Measurements from ENCODE around the gene USP12. TPM values are rescaled to one million over a fixed set of nuclear protein-coding genes. Genes with fewer than 3 reads are reported as not detected.
A peak's percentile ranks its signal among the peaks of the same experiment; 100 is the strongest.
"Not testable (repeated sequence)": the region's sequence is repeated elsewhere in the genome, so short reads cannot be mapped to it uniquely, and the experiment has no call there.

USP12 gene
- total RNA-seq, 2 experiments from 2014 or later: 19.3 to 19.8 TPM

DNA sequence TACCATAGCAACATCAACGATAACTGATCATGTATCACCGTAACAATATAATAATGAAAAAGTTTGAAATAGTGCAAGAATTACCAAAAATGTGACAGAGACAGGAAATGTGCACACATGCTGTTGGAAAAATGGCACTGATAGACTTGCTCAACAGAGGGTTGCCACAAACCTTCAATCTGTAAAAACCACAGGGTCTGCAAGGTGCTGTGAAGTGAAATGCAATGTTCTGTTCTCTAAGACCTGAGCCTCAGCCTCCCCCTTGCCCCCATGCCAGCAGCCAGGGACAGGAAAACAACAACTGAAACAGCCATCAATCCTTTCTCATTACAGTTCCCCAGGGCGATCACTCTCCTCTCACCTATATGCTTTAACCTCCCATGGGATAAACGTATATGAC lies 88.4 kb downstream of the USP12 start:
- ChIA-PET CTCF (no interaction called here), POLR2A (no interaction called here)
- peaks cover 21% of the 10 kb centered on the region for H3K4me1 Mint-ChIP-seq (ENCODE audit: low read depth)
- no peaks in the 10 kb centered on the region for H3K27me3 Mint-ChIP-seq (ENCODE audit: low read depth)
- no peak overlapping the region for H3K4me3 Mint-ChIP-seq
- no peak overlapping the region for H3K27ac Mint-ChIP-seq
- ATAC-seq (no peak), DNase-seq (no peak)
- no peaks in the 10 kb centered on the region for H3K9me3 Mint-ChIP-seq (ENCODE audit: insufficient read depth)
- H3K36me3 Mint-ChIP-seq (ENCODE audit: low read depth): peaks cover 46% of the 10 kb centered on the region

DNA sequence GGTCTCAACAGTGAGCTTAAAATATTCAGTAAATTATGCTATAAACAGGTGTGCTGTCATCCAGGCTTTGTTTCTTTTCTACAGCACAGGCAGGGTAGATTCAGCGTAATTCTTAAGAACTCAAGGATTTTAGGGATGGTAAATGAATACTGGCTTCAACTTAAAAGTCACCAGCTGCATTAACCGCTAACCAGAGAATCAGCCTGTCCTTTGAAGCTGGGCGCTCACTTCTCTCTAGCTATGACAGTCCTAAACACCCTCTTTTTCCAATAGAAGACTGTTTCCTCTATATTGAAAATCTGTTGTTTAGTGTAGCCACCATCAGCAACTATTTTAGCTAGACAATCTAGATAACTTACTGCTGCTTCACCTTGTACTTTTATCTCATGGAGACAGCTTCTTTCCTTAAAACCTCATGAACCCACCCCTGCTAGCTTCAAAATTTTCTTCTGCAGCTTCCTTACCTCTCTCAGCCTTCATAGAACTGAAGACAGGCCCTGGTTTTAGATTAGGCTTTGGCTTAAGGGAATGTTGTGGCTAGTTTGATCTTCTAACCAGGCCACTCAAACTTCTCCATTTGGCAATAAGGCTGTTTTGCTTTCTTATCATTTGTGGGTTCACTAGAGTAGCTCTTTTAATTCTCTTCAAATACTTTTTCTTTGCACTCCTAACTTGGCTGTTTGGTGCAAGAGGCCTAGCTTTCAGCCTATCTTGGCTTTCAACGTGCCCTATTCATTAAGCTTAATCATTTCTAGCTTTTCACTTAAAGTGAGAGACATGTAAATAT lies 89.5 kb downstream of the USP12 start:
- Mint-ChIP-seq H3K36me3 (ENCODE audit: low read depth) (peaks cover 42% of the 10 kb centered on the region), H3K27ac (no peak overlapping the region), H3K4me3 (no peak overlapping the region), H3K4me1 (ENCODE audit: low read depth) (peaks cover 21% of the 10 kb centered on the region), H3K27me3 (ENCODE audit: low read depth) (no peaks in the 10 kb centered on the region), H3K9me3 (ENCODE audit: insufficient read depth) (no peaks in the 10 kb centered on the region)
- ChIA-PET POLR2A (interaction anchor here (0.6 kb wide), 1 partner anchor 193 kb away, joined by 3 read pairs; no protein-coding TSS in a partner anchor), CTCF (interaction anchor here (0.9 kb wide), 1 partner anchor 97 kb away, joined by 4 read pairs; no protein-coding TSS in a partner anchor)
- DNase-seq (no peak), ATAC-seq (no peak)

DNA sequence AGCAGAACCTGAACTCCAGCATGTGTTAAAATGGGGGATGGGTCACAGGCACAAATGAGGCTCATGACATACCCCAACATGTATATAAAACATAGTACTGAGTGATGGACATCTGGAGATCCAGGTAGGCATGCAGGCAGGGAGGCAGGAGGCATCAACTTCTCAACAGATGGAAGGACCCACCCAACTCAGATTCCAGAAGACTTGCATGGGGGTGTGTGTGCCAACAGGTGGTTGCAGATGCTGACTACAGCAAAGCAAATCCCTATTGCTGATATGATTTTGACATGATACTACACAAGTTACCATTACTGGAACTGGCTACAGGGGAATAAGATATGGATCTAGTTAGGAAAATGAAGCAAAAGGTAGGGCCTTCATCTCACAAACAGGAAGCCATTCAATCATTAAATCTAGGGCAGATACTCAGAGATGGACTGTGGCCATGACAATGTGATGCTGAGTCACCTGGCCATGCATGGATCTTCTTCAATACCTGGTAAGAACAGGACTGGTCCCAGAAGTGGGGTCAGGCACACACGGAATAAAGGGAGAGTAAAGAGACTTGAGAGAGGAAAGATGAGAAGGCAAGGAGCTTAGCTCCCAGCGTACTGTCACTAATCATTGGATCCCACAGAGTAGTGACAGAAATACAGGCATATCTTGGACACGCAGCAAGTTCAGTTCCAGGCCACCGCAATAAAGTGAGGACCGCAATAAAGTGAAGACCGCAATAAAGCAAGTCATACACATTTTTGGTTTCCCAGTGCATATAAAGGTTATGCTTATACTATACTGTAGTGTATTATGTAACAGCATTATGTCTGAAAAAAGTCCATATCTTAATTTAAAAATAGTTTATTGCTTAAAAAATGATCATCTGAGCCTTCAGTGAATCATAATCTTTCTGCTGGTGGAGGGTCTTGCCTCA lies 91.3 kb downstream of the USP12 start:
- CTCF ChIA-PET: no interaction called here
- H3K9me3 Mint-ChIP-seq (ENCODE audit: insufficient read depth): no peaks in the 10 kb centered on the region
- H3K4me1 Mint-ChIP-seq (ENCODE audit: low read depth): peaks cover 21% of the 10 kb centered on the region
- no peak for DNase-seq
- H3K4me3 Mint-ChIP-seq: no peak overlapping the region
- H3K27ac Mint-ChIP-seq: peak overlapping the region; percentile 31
- POLR2A ChIA-PET: interaction anchor here (1.0 kb wide), 1 partner anchor 36 kb away, joined by 4 read pairs; no protein-coding TSS in a partner anchor
- no peak for ATAC-seq
- peaks cover 36% of the 10 kb centered on the region for H3K36me3 Mint-ChIP-seq (ENCODE audit: low read depth)
- no peaks in the 10 kb centered on the region for H3K27me3 Mint-ChIP-seq (ENCODE audit: low read depth)

DNA sequence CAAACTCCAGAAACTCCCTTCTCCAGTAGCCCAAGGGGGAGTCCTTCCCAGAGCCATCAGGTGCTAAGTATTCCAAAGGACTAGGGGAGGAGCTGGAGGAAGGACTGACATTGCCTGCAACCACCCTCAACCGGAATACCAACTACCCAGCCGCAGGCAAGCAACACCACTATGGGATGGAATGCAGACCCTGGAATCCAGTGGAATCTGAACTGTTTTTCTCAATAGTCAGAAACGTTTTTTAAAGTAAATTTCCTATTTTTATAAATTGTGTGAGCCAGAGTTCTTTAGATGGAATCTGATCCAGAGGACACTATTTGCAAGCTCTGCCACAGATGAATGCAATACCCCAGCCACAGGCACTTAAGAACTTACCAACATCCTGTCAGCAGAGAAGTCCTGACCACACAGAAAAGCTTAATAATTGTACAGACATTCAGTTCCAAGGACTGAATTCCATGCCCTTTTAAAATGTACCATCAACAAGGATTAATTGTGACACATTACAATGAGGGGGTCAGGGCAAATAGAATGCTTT lies 92.1 kb downstream of the USP12 start:
- H3K9me3 Mint-ChIP-seq (ENCODE audit: insufficient read depth): no peaks in the 10 kb centered on the region
- no peak for DNase-seq
- peak overlapping the region; percentile 31 for H3K27ac Mint-ChIP-seq
- H3K36me3 Mint-ChIP-seq (ENCODE audit: low read depth): peaks cover 35% of the 10 kb centered on the region
- CTCF ChIA-PET: interaction anchor here (0.8 kb wide), 1 partner anchor 279 kb away, joined by 3 read pairs; no protein-coding TSS in a partner anchor
- no peak for ATAC-seq
- peaks cover 21% of the 10 kb centered on the region for H3K4me1 Mint-ChIP-seq (ENCODE audit: low read depth)
- POLR2A ChIA-PET: interaction anchor here (1.0 kb wide), 1 partner anchor 35 kb away, joined by 4 read pairs; no protein-coding TSS in a partner anchor
- no peaks in the 10 kb centered on the region for H3K27me3 Mint-ChIP-seq (ENCODE audit: low read depth)
- H3K4me3 Mint-ChIP-seq: no peak overlapping the region

DNA sequence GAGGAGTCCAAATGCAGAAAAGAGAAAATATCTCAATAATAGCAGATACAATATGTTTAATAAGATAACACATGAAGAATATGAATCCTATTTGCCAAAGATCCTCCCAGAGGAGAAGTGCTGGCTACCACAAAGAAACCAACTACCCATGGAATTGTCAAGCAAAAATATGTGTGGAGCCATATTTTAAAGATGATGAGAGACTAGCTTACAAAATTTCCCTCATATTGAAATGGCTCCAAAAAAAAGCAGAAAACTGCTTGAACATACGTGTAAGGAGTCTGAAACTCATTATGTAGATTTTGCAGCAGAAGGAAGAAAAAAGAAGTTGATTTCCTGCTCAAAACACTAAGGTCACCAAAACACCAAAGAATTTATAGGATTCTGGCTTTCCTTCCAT lies 94.2 kb downstream of the USP12 start:
- H3K4me3 Mint-ChIP-seq: no peak overlapping the region
- ChIA-PET CTCF (no interaction called here), POLR2A (no interaction called here)

DNA sequence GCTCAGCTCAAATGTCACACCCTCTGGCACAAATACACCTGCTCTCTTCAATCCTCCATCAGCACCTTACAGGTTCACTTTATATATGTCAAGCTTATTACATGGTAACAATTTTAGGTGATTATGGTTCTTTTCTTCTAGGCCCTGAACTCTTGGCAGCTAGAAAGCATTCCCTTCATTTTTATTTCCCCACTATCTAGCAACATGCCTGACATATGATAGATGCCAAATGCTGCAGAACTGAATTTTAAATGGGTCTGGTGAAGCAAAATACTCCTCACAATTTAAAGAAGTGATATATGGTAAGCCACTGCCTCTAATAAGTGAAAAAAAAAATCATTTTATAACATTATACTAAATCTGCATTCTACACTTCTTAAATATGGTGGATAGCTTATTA lies 95.2 kb downstream of the USP12 start:
- Mint-ChIP-seq H3K9me3 (ENCODE audit: insufficient read depth) (no peaks in the 10 kb centered on the region), H3K36me3 (ENCODE audit: low read depth) (peaks cover 41% of the 10 kb centered on the region), H3K4me1 (ENCODE audit: low read depth) (peaks cover 16% of the 10 kb centered on the region), H3K4me3 (no peak overlapping the region), H3K27ac (no peak overlapping the region), H3K27me3 (ENCODE audit: low read depth) (no peaks in the 10 kb centered on the region)
- ChIA-PET CTCF (interaction anchor here (1.1 kb wide), 1 partner anchor 10 kb away, joined by 5 read pairs; no protein-coding TSS in a partner anchor), POLR2A (no interaction called here)
- ATAC-seq (no peak), DNase-seq (no peak)

More for the DNA sequence above, 94.2 kb downstream of the USP12 start:
- peaks cover 16% of the 10 kb centered on the region for H3K4me1 Mint-ChIP-seq (ENCODE audit: low read depth)
- DNase-seq (no peak), ATAC-seq (no peak)
- peaks cover 41% of the 10 kb centered on the region for H3K36me3 Mint-ChIP-seq (ENCODE audit: low read depth)
- H3K27ac Mint-ChIP-seq: no peak overlapping the region
- H3K9me3 Mint-ChIP-seq (ENCODE audit: insufficient read depth): no peaks in the 10 kb centered on the region
- H3K27me3 Mint-ChIP-seq (ENCODE audit: low read depth): no peaks in the 10 kb centered on the region

DNA sequence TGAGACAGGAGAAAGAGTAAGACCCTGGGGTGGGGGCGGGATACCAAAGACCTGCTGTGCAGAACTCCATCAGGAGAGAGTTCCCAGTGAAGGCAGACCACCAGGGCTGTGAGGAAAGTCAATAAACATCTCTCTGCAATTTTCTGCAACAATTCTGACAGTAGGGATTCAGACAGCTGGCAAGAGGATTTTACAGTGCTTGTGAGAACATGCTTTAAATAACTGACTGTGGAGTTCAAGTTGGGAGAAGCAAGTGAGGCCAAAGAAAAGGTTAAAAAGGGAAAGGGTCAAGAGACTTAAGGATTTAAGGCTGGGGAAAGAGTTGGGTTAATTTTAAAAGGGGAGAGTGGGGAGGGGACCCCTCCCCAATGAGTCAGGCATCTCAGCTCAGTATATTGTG lies 98.4 kb downstream of the USP12 start:
- no peaks in the 10 kb centered on the region for H3K4me1 Mint-ChIP-seq (ENCODE audit: low read depth)
- POLR2A ChIA-PET: no interaction called here

DNA sequence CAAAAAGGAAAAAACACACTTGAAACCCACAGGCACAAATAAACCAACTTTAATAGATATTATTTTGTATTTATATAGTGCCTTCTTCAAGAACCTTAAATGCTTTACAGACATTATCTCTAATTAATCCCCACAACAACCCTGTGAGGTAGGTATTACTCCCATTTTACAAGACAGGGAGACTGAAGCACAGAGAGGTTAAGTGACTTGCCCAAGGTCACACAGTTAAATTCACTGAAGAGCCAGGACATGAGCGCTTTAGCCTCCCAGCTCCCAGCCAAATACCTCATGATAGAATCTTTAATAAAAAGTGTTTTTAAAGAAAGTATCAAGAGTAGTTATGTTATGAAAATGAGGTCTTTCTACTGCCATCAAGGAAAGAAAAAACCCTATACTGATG lies 105.5 kb downstream of the USP12 start:
- CTCF ChIA-PET; H3K27ac Mint-ChIP-seq; H3K27me3 Mint-ChIP-seq (ENCODE audit: low read depth); H3K4me1 Mint-ChIP-seq (ENCODE audit: low read depth); POLR2A ChIA-PET; ATAC-seq; DNase-seq; H3K4me3 Mint-ChIP-seq; H3K9me3 Mint-ChIP-seq (ENCODE audit: insufficient read depth): not testable (repeated sequence)
- H3K36me3 Mint-ChIP-seq (ENCODE audit: low read depth): peaks cover 31% of the 10 kb centered on the region

More for the DNA sequence above, 98.4 kb downstream of the USP12 start:
- DNase-seq (no peak), ATAC-seq (no peak)
- Mint-ChIP-seq H3K9me3 (ENCODE audit: insufficient read depth) (no peaks in the 10 kb centered on the region), H3K27me3 (ENCODE audit: low read depth) (no peaks in the 10 kb centered on the region), H3K27ac (no peak overlapping the region), H3K4me3 (no peak overlapping the region), H3K36me3 (ENCODE audit: low read depth) (peaks cover 43% of the 10 kb centered on the region)
- CTCF ChIA-PET: no interaction called here

DNA sequence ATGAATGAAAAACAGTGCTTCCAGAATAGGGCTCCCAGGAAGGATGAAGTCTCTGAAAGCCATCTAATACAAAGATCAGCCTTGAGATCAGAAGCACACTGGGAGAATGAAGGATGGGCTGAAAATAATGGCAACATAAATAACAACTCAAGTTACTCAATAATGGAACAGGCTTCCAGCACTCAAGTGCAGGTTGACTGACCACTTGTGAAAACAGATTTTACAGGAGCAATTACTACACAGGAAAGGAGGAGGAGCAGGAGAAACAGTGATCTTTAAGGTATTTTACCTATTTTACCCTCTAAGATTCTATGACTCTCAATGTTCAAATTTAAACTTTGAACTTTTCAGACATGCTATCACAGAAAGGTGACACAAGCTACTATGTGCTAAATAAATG lies 106.0 kb downstream of the USP12 start:
- peaks cover 5% of the 10 kb centered on the region for H3K4me1 Mint-ChIP-seq (ENCODE audit: low read depth)
- DNase-seq: no peak
- H3K9me3 Mint-ChIP-seq (ENCODE audit: insufficient read depth): no peaks in the 10 kb centered on the region
- H3K27me3 Mint-ChIP-seq (ENCODE audit: low read depth): no peaks in the 10 kb centered on the region
- POLR2A ChIA-PET: no interaction called here
- H3K36me3 Mint-ChIP-seq (ENCODE audit: low read depth): peaks cover 28% of the 10 kb centered on the region
- no peak overlapping the region for H3K4me3 Mint-ChIP-seq
- ATAC-seq: no peak
- CTCF ChIA-PET: no interaction called here
- no peak overlapping the region for H3K27ac Mint-ChIP-seq

DNA sequence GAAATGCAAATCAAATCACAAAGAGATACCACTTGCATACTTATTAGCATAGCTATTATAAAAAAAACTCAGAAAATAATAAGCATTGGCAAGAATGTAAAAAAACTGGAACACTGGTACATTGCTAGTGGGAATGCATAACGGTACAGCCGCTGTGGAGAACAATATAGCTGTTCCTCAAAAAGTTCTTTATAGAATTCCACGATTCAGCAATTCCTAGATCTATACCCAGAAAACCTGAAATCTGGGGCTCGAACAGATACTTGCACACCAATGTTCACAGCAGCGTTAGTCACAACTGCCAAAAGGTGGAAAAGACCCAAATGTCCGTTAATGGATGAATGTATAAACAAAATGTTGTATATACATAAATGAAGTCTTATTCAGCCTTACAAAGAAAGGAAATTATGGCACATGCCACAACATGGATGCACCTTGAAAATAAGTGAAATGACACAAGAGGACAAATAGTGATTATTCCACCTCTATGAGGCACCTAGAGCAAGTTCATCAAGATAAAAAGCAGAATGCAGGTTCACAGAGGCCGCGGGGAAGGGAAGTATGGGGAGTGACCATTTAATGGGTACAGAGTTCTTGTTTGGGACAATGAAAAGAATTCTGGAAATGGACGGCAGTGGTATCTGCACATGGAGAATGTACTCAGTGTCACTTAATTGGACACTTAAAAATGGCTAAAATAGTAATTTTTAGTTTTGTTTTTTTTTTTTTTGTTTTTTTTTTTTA lies 107.2 kb downstream of the USP12 start:
- Mint-ChIP-seq H3K27ac (no peak overlapping the region), H3K27me3 (ENCODE audit: low read depth) (no peaks in the 10 kb centered on the region), H3K4me3 (no peak overlapping the region), H3K9me3 (ENCODE audit: insufficient read depth) (no peaks in the 10 kb centered on the region), H3K4me1 (ENCODE audit: low read depth) (peaks cover 5% of the 10 kb centered on the region), H3K36me3 (ENCODE audit: low read depth) (peaks cover 22% of the 10 kb centered on the region)
- ATAC-seq: no peak
- ChIA-PET POLR2A (no interaction called here), CTCF (interaction anchor here (1.5 kb wide), 1 partner anchor 31 kb away, joined by 3 read pairs; no protein-coding TSS in a partner anchor)
- no peak for DNase-seq

DNA sequence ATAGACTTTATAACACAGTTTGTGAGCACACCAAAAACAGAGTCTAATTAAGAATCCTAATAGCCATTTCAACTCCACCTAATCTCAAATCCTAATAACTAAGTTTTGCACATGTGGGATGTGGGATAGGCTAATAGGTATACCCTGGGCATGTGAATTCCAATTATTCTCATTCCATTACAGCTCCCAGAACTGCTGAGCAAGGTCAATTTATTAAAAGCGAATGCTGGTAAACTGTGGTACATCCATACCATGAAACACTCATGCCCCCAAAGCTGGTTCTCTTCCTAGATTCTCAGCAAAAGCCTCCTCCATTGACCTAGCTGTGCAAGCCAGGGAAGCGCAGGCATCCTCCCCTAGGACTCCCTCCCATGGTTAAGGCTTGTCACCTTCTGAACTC lies 113.8 kb downstream of the USP12 start:
- Mint-ChIP-seq H3K27me3 (ENCODE audit: low read depth) (no peaks in the 10 kb centered on the region), H3K9me3 (ENCODE audit: insufficient read depth) (no peaks in the 10 kb centered on the region), H3K27ac (no peak overlapping the region), H3K4me1 (ENCODE audit: low read depth) (peaks cover 27% of the 10 kb centered on the region), H3K36me3 (ENCODE audit: low read depth) (no peaks in the 10 kb centered on the region), H3K4me3 (no peak overlapping the region)
- DNase-seq (no peak), ATAC-seq (no peak)
- CTCF ChIA-PET: interaction anchor here (1.2 kb wide), 1 partner anchor 73 kb away, joined by 3 read pairs; no protein-coding TSS in a partner anchor
- POLR2A ChIA-PET: interaction anchor here (0.6 kb wide), 1 partner anchor 246 kb away, joined by 3 read pairs; no protein-coding TSS in a partner anchor
